GM12872 (cell line): ENCODE measurements around the gene IBSP.

ENCODE experiments used
- TF ChIP-seq, protein P1 (sequence below): IDR thresholded peaks from 3 replicates; pipeline ENCODE4 v1.5.1; 2011; ENCODE audit warnings: low read depth, mild to moderate bottlenecking, low read length, moderate library complexity; ENCODE audit not compliant: insufficient read depth

IBSP gene

DNA sequence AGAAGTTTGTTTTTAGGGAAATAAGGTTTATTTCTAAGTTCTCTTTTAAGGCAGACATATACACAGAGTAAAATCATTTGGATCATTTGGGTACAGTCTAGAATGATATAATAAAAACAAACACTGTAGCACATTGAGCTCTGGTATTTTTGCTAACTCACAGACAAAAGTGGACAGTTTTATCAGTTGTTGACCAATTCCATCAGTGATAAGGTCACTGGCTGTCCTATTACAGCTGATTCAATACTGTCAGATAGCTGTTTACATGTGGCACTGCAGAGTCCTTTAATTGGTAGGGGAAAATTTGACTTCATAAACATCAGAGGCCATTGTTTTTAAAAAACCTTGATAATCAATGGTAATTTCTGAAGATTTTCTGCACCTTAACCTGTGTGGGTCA is 3.5 kb downstream of the IBSP start:
- TF ChIP-seq, protein P1, sequence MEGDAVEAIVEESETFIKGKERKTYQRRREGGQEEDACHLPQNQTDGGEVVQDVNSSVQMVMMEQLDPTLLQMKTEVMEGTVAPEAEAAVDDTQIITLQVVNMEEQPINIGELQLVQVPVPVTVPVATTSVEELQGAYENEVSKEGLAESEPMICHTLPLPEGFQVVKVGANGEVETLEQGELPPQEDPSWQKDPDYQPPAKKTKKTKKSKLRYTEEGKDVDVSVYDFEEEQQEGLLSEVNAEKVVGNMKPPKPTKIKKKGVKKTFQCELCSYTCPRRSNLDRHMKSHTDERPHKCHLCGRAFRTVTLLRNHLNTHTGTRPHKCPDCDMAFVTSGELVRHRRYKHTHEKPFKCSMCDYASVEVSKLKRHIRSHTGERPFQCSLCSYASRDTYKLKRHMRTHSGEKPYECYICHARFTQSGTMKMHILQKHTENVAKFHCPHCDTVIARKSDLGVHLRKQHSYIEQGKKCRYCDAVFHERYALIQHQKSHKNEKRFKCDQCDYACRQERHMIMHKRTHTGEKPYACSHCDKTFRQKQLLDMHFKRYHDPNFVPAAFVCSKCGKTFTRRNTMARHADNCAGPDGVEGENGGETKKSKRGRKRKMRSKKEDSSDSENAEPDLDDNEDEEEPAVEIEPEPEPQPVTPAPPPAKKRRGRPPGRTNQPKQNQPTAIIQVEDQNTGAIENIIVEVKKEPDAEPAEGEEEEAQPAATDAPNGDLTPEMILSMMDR, result no peak

DNA sequence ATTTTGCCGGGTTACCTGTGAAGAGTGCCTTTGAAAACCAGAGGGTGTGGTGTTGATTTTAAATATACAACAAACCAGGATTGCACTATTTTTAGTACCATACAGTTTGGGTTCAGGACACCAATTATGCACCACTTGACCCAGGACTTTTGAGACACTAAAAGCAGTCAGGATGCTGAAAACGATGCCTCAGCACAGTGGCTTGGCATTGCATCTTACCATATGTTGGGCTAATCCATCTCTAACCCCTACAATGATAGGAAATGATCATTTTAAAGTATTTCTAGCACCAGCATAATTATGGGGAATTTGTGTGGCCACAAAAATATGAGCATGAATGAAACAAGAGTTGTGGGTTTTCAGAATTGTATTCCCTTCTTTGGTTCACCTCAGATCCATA is 4.1 kb downstream of the IBSP start:
- TF ChIP-seq, protein P1, result no peak

DNA sequence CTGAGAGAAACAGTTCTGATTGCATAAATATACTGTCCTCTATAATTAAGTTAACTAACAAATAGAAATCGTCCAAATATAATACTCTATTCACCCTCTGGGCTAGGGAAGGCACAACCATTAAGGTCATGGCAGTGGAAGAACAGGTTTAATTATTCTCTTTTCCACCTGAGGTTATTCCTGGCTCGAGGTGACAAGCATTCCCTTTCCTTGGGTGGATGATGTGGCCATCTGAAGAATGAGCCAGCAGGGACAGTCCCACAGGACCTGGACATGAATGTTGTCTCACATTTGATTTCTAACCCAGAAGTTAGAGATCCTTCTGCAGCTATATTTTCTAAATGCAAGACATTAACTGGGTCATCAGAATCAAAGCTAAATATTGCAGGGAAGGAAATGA is 5.5 kb downstream of the IBSP start:
- TF ChIP-seq, protein P1, result no peak

DNA sequence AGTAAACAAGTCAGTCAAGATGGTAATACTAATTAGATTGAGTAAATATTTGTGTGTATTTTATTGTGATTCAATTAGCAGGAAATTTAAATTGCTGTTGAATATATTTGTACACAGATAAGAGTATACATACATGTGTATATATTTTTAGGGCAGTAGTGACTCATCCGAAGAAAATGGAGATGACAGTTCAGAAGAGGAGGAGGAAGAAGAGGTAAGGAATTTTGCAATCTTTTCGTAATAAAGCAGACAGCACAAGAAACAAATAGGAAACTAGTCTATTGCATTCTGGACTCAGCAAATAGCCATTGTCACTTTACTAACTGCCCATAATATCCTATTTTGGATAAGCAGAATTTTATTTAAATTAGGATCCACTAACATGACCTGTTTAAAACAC is 6.6 kb downstream of the IBSP start:
- TF ChIP-seq, protein P1, result no peak

DNA sequence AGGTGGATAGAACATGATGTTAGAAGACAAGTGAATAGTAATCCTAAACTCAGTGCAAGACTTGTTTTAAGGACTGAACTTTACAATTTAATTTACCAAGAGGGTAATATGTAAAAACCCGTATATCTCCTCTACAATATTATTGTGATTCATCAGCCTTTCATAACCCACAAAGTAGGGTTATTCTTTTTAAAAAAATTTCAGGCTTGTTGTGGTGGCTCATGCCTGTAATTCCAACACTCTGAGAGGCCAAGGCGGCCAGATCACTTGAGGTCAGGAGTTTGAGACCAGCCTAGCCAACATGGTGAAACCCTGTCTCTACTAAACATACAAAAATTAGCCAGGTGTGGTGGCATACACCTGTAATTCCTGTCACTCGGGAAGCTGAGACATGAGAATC is 7.2 kb downstream of the IBSP start:
- TF ChIP-seq, protein P1, result no peak

DNA sequence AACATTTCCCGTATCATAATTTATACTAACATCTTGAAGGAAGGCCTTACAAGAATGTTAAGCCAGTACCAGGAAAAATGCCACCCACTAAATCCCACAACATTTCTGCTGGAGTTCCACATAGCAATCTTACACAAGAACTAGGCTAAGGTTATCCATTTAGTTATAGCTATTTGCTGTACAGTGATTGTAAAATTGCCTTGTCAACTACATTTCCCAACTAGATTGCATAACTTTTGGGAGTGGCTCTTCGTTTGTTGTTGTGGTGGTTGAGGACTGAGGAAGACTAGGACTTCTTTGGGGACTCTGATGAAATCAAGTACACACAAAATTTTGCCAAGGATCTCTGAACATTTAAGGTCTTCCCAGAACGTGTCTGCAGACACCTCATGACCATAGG is 8.0 kb downstream of the IBSP start:
- TF ChIP-seq, protein P1, result no peak

DNA sequence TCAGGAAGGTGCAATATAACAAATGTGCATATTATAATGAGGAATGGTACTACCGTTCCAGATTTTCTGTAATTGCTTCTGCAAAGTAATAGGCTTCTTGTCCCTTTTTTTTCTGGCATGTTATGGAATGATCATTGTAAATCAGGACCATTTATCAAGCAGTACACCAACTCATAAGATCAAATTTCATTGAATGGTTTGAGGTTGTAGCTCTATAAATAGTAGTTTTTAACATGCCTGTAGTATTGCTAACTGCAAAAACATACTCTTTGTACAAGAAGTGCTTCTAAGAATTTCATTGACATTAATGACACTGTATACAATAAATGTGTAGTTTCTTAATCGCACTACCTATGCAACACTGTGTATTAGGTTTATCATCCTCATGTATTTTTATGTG is 12.6 kb downstream of the IBSP start:
- TF ChIP-seq, protein P1, result no peak
